Body of pancreas (tissue), 4 donors: Measurements from ENCODE around the gene SPIN4. TPM values are rescaled to one million over a fixed set of nuclear protein-coding genes. Genes with fewer than 3 reads are reported as not detected.
A peak's percentile ranks its signal among the peaks of the same experiment; 100 is the strongest.
"Not testable (repeated sequence)": the region's sequence is repeated elsewhere in the genome, so short reads cannot be mapped to it uniquely, and the experiment has no call there.

Experiments used
- ATAC-seq: fragments of 150-250 bp; one replicate; pipeline ENCODE4 v1.9.1; 2016
- DNase-seq, 4 donors: peaks; one replicate each; pipeline ENCODE4 v3.0.0-alpha.2; 2019
- H3K27ac ChIP-seq, 4 donors: fragments of 200-600 bp; sonication (generic); 1 replicate in 3 of 4; 2 replicates in 1 of 4; pipeline versions ENCODE4 v1.5.1 to v1.6.1; 2016 to 2019; ENCODE audit warnings: mild to moderate bottlenecking in 1 of 4, mixed read lengths in 1 of 4, moderate library complexity in 1 of 4
- H3K27me3 ChIP-seq, 2 donors: fragments of 200-600 bp; sonication (generic); one replicate each; pipeline ENCODE4 v1.6.0; 2016; ENCODE audit warnings: mild to moderate bottlenecking in 1 of 2
- H3K36me3 ChIP-seq, 2 donors: fragments of 200-600 bp; sonication (generic); replicated peaks in 1 of 2; 2 replicates each; pipeline ENCODE4 v1.5.1; 2016; ENCODE audit warnings: low read depth in 2 of 2; ENCODE audit not compliant: insufficient read depth in 1 of 2
- H3K4me1 ChIP-seq: fragments of 200-600 bp; sonication (generic); one replicate; pipeline ENCODE4 v1.6.0; 2016
- H3K4me3 ChIP-seq, 2 donors: fragments of 200-600 bp; sonication (generic); 1 replicate in 1 of 2; 2 replicates in 1 of 2; pipeline ENCODE4 v1.5.1; 2016 to 2019
- H3K9me3 ChIP-seq, 3 donors: fragments of 200-600 bp; sonication (generic); 1 replicate in 2 of 3; 2 replicates in 1 of 3; pipeline ENCODE4 v1.5.1; 2016
- CTCF ChIP-seq, 7 experiments: fragments of 450-650 bp in 4 of 7; fragments of 200-600 bp in 3 of 7; sonication (generic) in 3 of 7; IDR thresholded peaks; one replicate each; pipeline ENCODE4 v1.5.1; 2016 to 2019; ENCODE audit warnings: antibody characterized with exemption in 7 of 7
- POLR2A ChIP-seq, 3 donors: fragments of 450-650 bp; IDR thresholded peaks; one replicate each; pipeline ENCODE4 v1.6.1; 2016; ENCODE audit warnings: antibody characterized with exemption in 3 of 3, mild to moderate bottlenecking in 2 of 3
- WGBS, 2 donors: methylation state at CpG; one replicate each; pipeline ENCODE4 v1.1.5; 2017; 5-methylcytosine and 5-hydroxymethylcytosine counted together
- intact Hi-C: fragments of 100-400 bp; cut with DNase I; formaldehyde crosslinking; loops from one replicate; pipeline ENCODE4 v1.15.1; 2023
- total RNA-seq, 2 donors: library from RNA; depleted of rRNA; stranded (reverse); fragments of >200 nt; gene quantifications; one replicate each; pipeline ENCODE4 v1.1.0, GENCODE V29; 2016

SPIN4 gene
- total RNA-seq, result 1 to 10 TPM in 1 of 2 donors, under 1 TPM in 1; 0.66 to 3.9 TPM

- Histone ChIP-seq H3K36me3 (no peaks in the 10 kb centered on the region), H3K4me1 (peaks cover 10% of the 10 kb centered on the region), H3K4me3 (peak within 1 kb of the TSS in 1 of 2 donors; percentile 45), H3K27me3 (no peaks in the 10 kb centered on the region), H3K9me3 (no peaks in the 10 kb centered on the region), H3K27ac (peak within 1 kb of the TSS; percentile 42 to 86 (median 78))
- intact Hi-C loops, result no loop called here
- WGBS, 2 donors, result 0% methylated on average over 9 to 49 of the region's 58 CpGs
- ATAC-seq (peak; percentile 97), DNase-seq (peak; percentile 87 to 92 (median 90))
- TF ChIP-seq POLR2A (IDR thresholded peaks at IDR 0.05) (peak; percentile 77 to 90 (median 88)), CTCF (IDR thresholded peaks at IDR 0.05) (no peak)
Observed at GRCh38 chrX:63350941-63351616, at the start of gene SPIN4. TSS of gene SPIN4 (minus strand) at chrX:63351332. CDS start at chrX:63350819, 513 bp downstream.

- intact Hi-C loops, result no loop called here
- TF ChIP-seq POLR2A (IDR thresholded peaks at IDR 0.05) (no peak), CTCF (IDR thresholded peaks at IDR 0.05) (no peak)
- ATAC-seq (no peak), DNase-seq (no peak)
- Histone ChIP-seq H3K9me3 (no peaks in the 10 kb centered on the region), H3K4me3 (no peak overlapping the region), H3K4me1 (no peaks in the 10 kb centered on the region), H3K36me3 (no peaks in the 10 kb centered on the region), H3K27ac (no peak overlapping the region), H3K27me3 (no peaks in the 10 kb centered on the region)
Observed at GRCh38 chrX:63400340-63400739, 49.2 kb upstream of the SPIN4 start.

DNA sequence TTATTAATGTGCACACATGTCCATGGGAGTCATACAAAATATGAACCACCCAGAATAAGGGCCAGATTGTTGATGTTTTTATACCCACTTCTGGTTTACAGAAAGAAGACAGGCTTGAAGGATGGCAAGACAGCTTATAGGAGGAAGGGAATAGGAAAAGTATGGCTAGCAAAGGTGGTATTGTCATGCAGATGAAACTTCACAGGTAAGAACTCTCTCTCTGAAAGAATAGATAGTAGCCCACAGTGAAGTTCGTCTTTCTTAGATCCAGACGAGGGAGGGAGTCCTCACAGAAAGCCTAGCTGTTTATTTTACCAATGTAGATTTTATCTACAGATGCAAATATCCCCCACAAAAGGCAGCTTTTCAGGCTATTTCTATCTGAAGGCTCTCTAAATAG is 43.7 kb upstream of the SPIN4 start:
- no peak overlapping the region for H3K4me3 ChIP-seq
- no peak for DNase-seq
- H3K27ac ChIP-seq, result no peak overlapping the region
- no peaks in the 10 kb centered on the region for H3K36me3 ChIP-seq
- no peak for TF ChIP-seq CTCF (IDR thresholded peaks at IDR 0.05)
- TF ChIP-seq POLR2A (IDR thresholded peaks at IDR 0.05), result no peak
- ATAC-seq, result no peak
- no peaks in the 10 kb centered on the region for H3K27me3 ChIP-seq
- 47 to 74% methylated on average over 2 of the region's 2 CpGs for WGBS, 2 donors
- H3K9me3 ChIP-seq, result no peaks in the 10 kb centered on the region
- H3K4me1 ChIP-seq, result no peaks in the 10 kb centered on the region
- intact Hi-C loops, result no loop called here

GRCh38 chrX:63393094-63393493 is 42.0 kb upstream of the SPIN4 start:
- intact Hi-C loops, H3K9me3 ChIP-seq, H3K27me3 ChIP-seq, ATAC-seq, H3K4me1 ChIP-seq, DNase-seq, H3K27ac ChIP-seq, H3K36me3 ChIP-seq, H3K4me3 ChIP-seq: not testable (repeated sequence)
- 97% methylated on average over 5 of the region's 24 CpGs; no CpG with 5 or more reads in 1 of the 2 donors for WGBS, 2 donors

GRCh38 chrX:63387411-63387810 is 36.3 kb upstream of the SPIN4 start:
- Histone ChIP-seq H3K4me1 (no peaks in the 10 kb centered on the region), H3K36me3 (no peaks in the 10 kb centered on the region), H3K4me3 (no peak overlapping the region), H3K9me3 (no peaks in the 10 kb centered on the region), H3K27me3 (no peaks in the 10 kb centered on the region), H3K27ac (no peak overlapping the region)
- intact Hi-C loops, result no loop called here
- 89 to 93% methylated on average over 3 of the region's 3 CpGs for WGBS, 2 donors
- ATAC-seq, result no peak
- TF ChIP-seq CTCF (IDR thresholded peaks at IDR 0.05), result no peak
- TF ChIP-seq POLR2A (IDR thresholded peaks at IDR 0.05), result no peak
- DNase-seq, result no peak

- H3K27ac ChIP-seq, DNase-seq, H3K27me3 ChIP-seq, ATAC-seq, H3K4me3 ChIP-seq, H3K36me3 ChIP-seq, intact Hi-C loops, H3K9me3 ChIP-seq, H3K4me1 ChIP-seq: not testable (repeated sequence)
Observed at GRCh38 chrX:63384263-63384662, 33.1 kb upstream of the SPIN4 start.

- DNase-seq, H3K4me1 ChIP-seq, H3K27me3 ChIP-seq, intact Hi-C loops, ATAC-seq, H3K4me3 ChIP-seq, H3K9me3 ChIP-seq, H3K36me3 ChIP-seq, H3K27ac ChIP-seq: not testable (repeated sequence)
- 92 to 94% methylated on average over 3 of the region's 3 CpGs for WGBS, 2 donors
Observed at GRCh38 chrX:63373012-63373411, 21.9 kb upstream of the SPIN4 start.

- H3K4me1 ChIP-seq, DNase-seq, H3K27ac ChIP-seq, H3K4me3 ChIP-seq, ATAC-seq, H3K27me3 ChIP-seq, H3K36me3 ChIP-seq, H3K9me3 ChIP-seq, intact Hi-C loops: not testable (repeated sequence)
- WGBS, 2 donors, result 75% methylated on average over 2 of the region's 5 CpGs; no CpG with 5 or more reads in 1 of the 2 donors
Observed at GRCh38 chrX:63367699-63368098, 16.6 kb upstream of the SPIN4 start.
